WERI-Rb-1 (cell line): Measurements from ENCODE around the gene DLEC1.

Experiments
- DNase-seq: peaks from one replicate; pipeline ENCODE4 v3.0.0-alpha.2; 2020
- H3K27ac ChIP-seq: fragments of 250-450 bp; sonication (Bioruptor Pico); 2 replicates; pipeline ENCODE4 v1.5.1; 2020; ENCODE audit warnings: mild to moderate bottlenecking, moderate library complexity
- H3K27me3 ChIP-seq: fragments of 250-450 bp; sonication (Bioruptor Pico); 2 replicates; pipeline ENCODE4 v1.5.1; 2021; ENCODE audit warnings: mild to moderate bottlenecking, low read depth, moderate library complexity; ENCODE audit not compliant: insufficient read depth, severe bottlenecking
- H3K36me3 ChIP-seq: fragments of 250-450 bp; sonication (Bioruptor Pico); 2 replicates; pipeline ENCODE4 v1.5.1; 2020; ENCODE audit warnings: mild to moderate bottlenecking, moderate library complexity
- H3K4me3 ChIP-seq: 2 replicates; pipeline ENCODE4 v1.5.1; 2011; ENCODE audit warnings: low read depth, mild to moderate bottlenecking, control low read depth, low read length
- H3K9me3 ChIP-seq: fragments of 250-450 bp; sonication (Bioruptor Pico); 2 replicates; pipeline ENCODE4 v1.5.1; 2021; ENCODE audit warnings: mild to moderate bottlenecking, moderate library complexity; ENCODE audit not compliant: severe bottlenecking
- TF ChIP-seq, protein P1 (sequence below): IDR thresholded peaks from 2 replicates; pipeline ENCODE4 v1.5.1; 2011; ENCODE audit warnings: low read depth, mild to moderate bottlenecking, control low read depth, inconsistent platforms, low read length

Gene DLEC1

DNA sequence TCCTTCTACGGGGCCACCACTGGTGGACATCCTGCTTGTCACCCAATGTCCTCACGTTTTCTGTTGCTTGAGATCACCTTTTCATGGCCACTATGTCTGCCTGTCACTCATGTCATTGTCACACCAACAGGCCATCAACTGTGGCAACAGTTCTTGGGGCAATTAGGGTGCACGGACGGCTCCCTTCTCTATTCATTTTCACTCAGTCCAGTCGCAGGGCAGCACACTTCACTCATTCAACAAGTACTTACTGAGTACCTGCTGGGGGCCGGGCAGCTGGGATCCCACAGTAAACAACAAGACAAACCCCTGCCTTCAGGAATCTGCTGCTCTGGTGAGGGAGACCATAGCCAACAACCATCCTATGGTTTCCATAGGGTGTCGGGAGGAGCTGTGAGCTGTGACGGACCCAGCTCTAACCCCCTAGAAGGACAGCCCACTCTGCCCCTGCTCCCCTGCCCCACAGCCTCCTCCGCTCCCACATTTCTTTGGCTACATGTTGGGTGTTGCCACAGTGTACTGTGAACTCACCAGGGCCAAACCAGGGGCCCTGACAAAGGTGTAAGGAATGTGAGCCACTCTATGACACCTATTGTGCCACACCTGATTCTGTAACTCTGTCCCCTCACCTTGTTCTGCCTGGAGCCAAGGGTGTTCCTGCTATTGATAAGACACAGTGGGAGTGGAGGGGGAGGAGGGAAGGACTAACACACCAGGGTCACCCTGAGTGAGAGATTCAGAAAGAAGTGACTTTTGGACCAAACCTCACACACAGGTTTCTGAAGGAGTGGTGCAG lies 46.5 kb upstream of the DLEC1 start:
- Histone ChIP-seq H3K36me3 (no peaks in the 10 kb centered on the region), H3K27me3 (no peaks in the 10 kb centered on the region), H3K27ac (no peak overlapping the region), H3K9me3 (no peaks in the 10 kb centered on the region), H3K4me3 (no peak overlapping the region)
- no peak for DNase-seq
- TF ChIP-seq, protein P1, sequence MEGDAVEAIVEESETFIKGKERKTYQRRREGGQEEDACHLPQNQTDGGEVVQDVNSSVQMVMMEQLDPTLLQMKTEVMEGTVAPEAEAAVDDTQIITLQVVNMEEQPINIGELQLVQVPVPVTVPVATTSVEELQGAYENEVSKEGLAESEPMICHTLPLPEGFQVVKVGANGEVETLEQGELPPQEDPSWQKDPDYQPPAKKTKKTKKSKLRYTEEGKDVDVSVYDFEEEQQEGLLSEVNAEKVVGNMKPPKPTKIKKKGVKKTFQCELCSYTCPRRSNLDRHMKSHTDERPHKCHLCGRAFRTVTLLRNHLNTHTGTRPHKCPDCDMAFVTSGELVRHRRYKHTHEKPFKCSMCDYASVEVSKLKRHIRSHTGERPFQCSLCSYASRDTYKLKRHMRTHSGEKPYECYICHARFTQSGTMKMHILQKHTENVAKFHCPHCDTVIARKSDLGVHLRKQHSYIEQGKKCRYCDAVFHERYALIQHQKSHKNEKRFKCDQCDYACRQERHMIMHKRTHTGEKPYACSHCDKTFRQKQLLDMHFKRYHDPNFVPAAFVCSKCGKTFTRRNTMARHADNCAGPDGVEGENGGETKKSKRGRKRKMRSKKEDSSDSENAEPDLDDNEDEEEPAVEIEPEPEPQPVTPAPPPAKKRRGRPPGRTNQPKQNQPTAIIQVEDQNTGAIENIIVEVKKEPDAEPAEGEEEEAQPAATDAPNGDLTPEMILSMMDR, result no peak

DNA sequence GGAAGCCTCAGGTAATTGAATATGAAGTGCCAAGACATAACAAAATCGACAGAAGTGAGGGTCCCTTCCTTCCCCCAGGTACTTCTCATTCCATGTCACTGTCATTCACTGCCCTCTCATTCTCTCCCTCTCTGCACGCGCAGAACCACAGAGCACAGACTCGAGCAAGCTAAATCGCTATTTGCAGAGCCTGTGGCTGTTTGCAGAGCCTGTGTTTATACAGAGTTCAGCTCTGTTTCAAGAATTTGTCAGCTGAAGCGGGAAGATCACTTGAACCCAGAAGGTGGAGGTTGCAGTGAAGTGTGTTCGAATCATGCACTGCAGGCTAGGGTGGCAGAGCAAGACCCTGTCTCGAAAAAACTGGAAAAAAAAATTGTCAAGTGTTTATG lies 45.9 kb upstream of the DLEC1 start:
- H3K27ac ChIP-seq, result no peak overlapping the region
- TF ChIP-seq, protein P1, result no peak
- DNase-seq, result no peak

DNA sequence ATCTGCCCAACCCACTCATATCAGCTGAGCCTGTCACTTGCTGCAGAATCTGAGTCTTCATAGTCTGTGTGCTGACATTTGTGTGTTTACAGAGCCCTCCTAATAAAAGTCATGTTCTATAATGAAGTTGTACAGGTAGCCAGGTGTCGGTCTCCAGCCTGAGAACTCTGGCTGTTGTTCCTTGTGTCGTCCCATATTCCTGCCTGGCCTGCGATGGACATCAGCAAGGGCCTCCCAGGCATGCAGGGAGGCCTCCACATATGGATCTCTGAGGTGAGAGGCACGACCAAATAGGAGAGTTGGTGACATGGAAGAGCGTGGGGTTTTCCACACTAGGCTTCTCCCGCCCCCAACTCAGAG lies 45.6 kb upstream of the DLEC1 start:
- Histone ChIP-seq H3K27me3 (no peaks in the 10 kb centered on the region), H3K36me3 (no peaks in the 10 kb centered on the region), H3K27ac (no peak overlapping the region), H3K9me3 (no peaks in the 10 kb centered on the region), H3K4me3 (peak overlapping the region; percentile 89)
- TF ChIP-seq, protein P1, result no peak
- no peak for DNase-seq

More for the DNA sequence above, 45.9 kb upstream of the DLEC1 start:
- Histone ChIP-seq H3K9me3 (no peaks in the 10 kb centered on the region), H3K27me3 (no peaks in the 10 kb centered on the region), H3K4me3 (no peak overlapping the region), H3K36me3 (no peaks in the 10 kb centered on the region)

DNA sequence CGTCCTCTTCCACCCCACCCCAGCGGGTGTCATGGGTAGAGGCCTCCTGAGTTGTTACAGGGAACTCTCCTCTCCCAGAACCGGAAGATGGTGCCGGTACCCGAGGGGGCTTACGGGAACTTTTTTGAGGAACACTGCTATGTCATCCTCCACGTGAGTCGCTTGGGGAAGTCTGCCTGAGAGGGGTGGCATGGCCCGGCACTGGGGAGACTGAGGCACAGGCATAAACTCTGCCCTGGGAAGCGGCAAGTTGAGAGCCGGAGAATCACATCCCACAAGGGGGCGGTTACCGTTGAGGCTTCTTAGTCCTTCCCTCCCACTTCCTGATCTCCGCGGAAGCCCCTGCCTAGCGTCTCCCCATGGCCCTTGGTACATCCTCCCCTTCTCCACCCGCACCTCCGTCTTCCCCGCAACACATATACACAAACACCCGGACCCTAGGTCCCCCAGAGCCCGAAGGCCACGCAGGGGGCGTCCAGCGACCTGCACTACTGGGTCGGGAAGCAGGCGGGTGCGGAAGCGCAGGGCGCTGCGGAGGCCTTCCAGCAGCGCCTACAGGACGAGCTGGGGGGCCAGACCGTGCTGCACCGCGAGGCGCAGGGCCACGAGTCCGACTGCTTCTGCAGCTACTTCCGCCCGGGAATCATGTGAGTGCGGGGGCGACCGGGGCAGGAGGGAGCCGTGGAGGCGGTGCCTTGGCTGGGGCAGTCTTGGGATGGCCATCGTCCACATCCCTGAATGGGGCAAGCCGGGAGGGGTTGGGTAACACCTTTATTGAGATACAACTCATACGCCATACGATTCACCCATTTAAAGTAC lies 45.0 kb upstream of the DLEC1 start:
- no peaks in the 10 kb centered on the region for H3K9me3 ChIP-seq
- peak overlapping the region; percentile 89 for H3K4me3 ChIP-seq
- DNase-seq, result peak; percentile 82

DNA sequence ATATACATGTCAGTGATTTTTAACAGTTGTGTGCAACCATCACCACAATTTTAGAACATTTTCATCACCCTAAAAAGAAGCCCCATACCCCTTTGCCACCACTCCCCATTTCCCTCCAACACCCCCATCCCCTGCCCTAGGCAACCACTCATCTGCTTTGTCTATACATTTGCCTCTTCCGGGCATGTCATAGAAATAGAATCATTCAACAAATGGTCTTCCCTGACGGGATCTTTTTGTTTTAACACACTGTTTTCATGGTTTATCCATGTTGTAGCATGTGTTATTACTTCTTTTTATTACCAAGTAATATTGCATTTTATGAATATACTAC lies 44.4 kb upstream of the DLEC1 start:
- Histone ChIP-seq H3K27me3 (no peaks in the 10 kb centered on the region), H3K9me3 (no peaks in the 10 kb centered on the region), H3K27ac (peak overlapping the region; percentile 78; the same call in 1 of the 2 replicates), H3K4me3 (peak overlapping the region; percentile 89), H3K36me3 (no peaks in the 10 kb centered on the region)
- TF ChIP-seq, protein P1, result no peak
- DNase-seq, result no peak

More for the DNA sequence above, 45.0 kb upstream of the DLEC1 start:
- Histone ChIP-seq H3K27me3 (no peaks in the 10 kb centered on the region), H3K27ac (peak overlapping the region; percentile 78), H3K36me3 (no peaks in the 10 kb centered on the region)
- TF ChIP-seq, protein P1, result no peak; the same call in 1 of the 2 replicates
